Measurements from ENCODE around the gene CTXN1. TPM values are rescaled to one million over a fixed set of nuclear protein-coding genes. Genes with fewer than 3 reads are reported as not detected.
"Not testable (repeated sequence)": the region's sequence is repeated elsewhere in the genome, so short reads cannot be mapped to it uniquely, and the experiment has no call there.

The CTXN1 gene
- total and polyA plus RNA-seq, 4 experiments from 2014 or later, result not detected

DNA sequence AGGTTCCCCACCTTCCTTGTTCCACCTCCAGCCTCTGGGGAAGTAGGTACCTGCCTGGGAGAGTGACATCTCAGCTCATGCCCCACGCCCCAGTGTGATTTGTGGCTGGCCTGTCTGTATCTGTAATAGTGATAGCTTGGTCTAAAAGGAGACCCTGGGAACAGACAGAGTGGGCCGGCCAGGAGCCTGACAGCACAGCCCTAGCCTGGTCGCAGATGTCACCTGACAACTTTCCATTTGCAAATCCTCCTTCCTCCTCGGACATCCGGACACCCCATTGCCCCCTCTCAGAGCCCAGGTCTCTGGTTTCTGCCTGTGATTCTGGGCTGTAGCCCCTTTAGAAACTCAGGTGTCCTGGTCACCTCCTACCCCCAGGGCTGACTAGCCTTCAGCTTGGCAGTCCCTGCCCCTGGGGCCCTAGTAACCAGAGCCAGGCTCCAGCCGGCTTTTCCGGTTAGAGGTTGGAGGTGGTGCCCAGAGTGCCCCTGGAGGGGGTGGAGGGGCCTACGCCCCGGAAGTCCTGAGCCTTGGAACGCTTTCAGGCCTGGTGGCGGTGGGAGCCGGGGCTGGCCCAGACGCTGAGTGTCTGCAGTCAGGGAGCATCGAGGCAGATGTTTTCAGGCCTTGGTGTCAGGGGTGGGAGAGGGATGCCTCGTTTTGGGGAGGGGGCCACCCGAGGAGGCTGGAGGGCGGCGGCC is 31.2 kb downstream of the CTXN1 start:
- Mint-ChIP-seq H3K27ac (no peak overlapping the region), H3K9me3 (no peaks in the 10 kb centered on the region), H3K4me3 (no peak overlapping the region), H3K27me3 (peaks cover 10 to 11% of the 10 kb centered on the region in 2 donors), H3K36me3 (no peaks in the 10 kb centered on the region), H3K4me1 (no peaks in the 10 kb centered on the region)
- Histone ChIP-seq H3K4me1 (ENCODE audit: insufficient read depth, low read length) (no peaks in the 10 kb centered on the region), H3K9me3 (ENCODE audit: control insufficient read depth in 1 of 2, low read length in 2 of 2) (no peaks in the 10 kb centered on the region), H3K27me3 (ENCODE audit: insufficient read depth, low read length) (no peaks in the 10 kb centered on the region), H3K4me3 (ENCODE audit: low read length in 2 of 2) (no peak overlapping the region), H3K36me3 (ENCODE audit: insufficient read depth, low read length) (no peaks in the 10 kb centered on the region), H3K27ac (ENCODE audit: low read depth, low read length) (no peak overlapping the region)
- intact Hi-C loops (cut with micrococcal nuclease), result no loop called here
- no peak for DNase-seq
- ChIA-PET POLR2A (ENCODE audit: partially characterized antibody) (no interaction called here), CTCF (ENCODE audit: partially characterized antibody) (no interaction called here)

DNA sequence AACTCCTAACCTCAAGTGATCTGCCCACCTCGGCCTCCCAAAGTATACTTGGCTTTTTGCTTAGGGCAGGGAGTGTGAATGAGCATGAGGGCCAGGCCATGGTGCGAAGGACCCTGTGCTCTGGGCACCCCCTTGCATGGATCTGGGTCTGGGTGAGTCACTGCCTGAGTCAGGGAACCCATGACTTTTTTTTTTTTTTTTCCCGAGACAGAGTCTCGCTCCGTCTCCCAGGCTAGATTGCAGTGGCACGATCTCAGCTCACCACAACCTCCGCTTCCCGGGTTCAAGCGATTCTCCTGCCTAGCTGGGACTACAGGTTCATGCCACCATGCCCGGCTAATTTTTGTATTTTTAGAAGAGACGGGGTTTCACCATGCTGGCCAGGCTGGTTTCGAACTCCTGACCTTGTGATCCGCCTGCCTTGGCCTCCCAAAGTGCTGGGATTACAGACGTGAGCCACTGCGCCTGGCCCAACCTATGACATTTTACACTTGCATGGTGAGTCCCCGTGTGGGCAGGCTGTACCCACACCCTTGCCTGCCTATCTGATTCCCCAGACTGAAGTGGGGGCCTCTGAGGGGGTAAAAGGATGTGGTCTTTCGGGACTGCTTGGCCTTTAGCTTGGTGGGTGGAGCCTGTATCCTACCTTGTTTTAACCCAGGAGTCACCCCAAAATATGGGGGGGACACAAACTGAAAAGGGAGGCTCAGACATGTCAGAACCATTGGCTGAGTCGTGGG is 32.4 kb downstream of the CTXN1 start:
- H3K36me3 ChIP-seq (ENCODE audit: insufficient read depth, low read length); H3K9me3 Mint-ChIP-seq; H3K4me1 Mint-ChIP-seq; DNase-seq; H3K27me3 ChIP-seq (ENCODE audit: insufficient read depth, low read length); H3K4me3 Mint-ChIP-seq; intact Hi-C loops (cut with micrococcal nuclease); H3K9me3 ChIP-seq (ENCODE audit: control insufficient read depth in 1 of 2, low read length in 2 of 2); H3K27ac ChIP-seq (ENCODE audit: low read depth, low read length); H3K4me3 ChIP-seq (ENCODE audit: low read length in 2 of 2); POLR2A ChIA-PET (ENCODE audit: partially characterized antibody); H3K27ac Mint-ChIP-seq; H3K4me1 ChIP-seq (ENCODE audit: insufficient read depth, low read length); H3K36me3 Mint-ChIP-seq: not testable (repeated sequence)
- H3K27me3 Mint-ChIP-seq, result peaks cover 9 to 13% of the 10 kb centered on the region in 2 donors
- CTCF ChIA-PET (ENCODE audit: partially characterized antibody), result interaction anchor here (0.6 kb wide), 1 partner anchor 8 kb away, joined by 4 read pairs; no protein-coding TSS in a partner anchor

DNA sequence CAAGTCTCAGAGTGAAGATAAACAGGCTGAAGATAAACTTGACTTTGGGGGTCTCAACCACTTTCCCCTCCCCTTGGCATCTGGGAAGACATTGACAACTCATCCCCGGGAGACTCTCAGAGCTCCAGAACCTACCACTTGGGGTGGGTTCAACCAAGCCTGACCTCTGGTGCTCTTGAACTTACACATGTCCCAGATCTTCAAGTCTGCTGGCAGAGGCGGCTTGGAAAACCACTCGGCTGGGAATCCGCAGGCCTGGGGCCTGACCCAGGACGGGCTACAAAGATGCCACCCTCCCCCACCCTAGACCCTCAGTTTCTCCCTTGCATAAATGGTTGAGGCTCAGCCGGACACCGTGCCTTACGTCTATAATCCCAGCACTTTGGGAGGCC is 37.1 kb downstream of the CTXN1 start:
- Mint-ChIP-seq H3K4me1 (no peaks in the 10 kb centered on the region), H3K4me3 (no peak overlapping the region), H3K9me3 (no peaks in the 10 kb centered on the region), H3K36me3 (no peaks in the 10 kb centered on the region), H3K27ac (no peak overlapping the region), H3K27me3 (peaks cover 5 to 6% of the 10 kb centered on the region in 2 donors)
- CTCF ChIA-PET (ENCODE audit: partially characterized antibody), result interaction anchor here (0.7 kb wide), 1 partner anchor 579 kb away, joined by 3 read pairs; no protein-coding TSS in a partner anchor
- Histone ChIP-seq H3K4me1 (ENCODE audit: insufficient read depth, low read length) (no peaks in the 10 kb centered on the region), H3K4me3 (ENCODE audit: low read length in 2 of 2) (no peak overlapping the region), H3K27ac (ENCODE audit: low read depth, low read length) (no peak overlapping the region), H3K9me3 (ENCODE audit: control insufficient read depth in 1 of 2, low read length in 2 of 2) (no peaks in the 10 kb centered on the region), H3K36me3 (ENCODE audit: insufficient read depth, low read length) (no peaks in the 10 kb centered on the region), H3K27me3 (ENCODE audit: insufficient read depth, low read length) (no peaks in the 10 kb centered on the region)
- POLR2A ChIA-PET (ENCODE audit: partially characterized antibody), result interaction anchor here (0.6 kb wide), 1 partner anchor 1603 kb away, joined by 4 read pairs; no protein-coding TSS in a partner anchor
- intact Hi-C loops (cut with micrococcal nuclease), result no loop called here
- DNase-seq, result no peak

DNA sequence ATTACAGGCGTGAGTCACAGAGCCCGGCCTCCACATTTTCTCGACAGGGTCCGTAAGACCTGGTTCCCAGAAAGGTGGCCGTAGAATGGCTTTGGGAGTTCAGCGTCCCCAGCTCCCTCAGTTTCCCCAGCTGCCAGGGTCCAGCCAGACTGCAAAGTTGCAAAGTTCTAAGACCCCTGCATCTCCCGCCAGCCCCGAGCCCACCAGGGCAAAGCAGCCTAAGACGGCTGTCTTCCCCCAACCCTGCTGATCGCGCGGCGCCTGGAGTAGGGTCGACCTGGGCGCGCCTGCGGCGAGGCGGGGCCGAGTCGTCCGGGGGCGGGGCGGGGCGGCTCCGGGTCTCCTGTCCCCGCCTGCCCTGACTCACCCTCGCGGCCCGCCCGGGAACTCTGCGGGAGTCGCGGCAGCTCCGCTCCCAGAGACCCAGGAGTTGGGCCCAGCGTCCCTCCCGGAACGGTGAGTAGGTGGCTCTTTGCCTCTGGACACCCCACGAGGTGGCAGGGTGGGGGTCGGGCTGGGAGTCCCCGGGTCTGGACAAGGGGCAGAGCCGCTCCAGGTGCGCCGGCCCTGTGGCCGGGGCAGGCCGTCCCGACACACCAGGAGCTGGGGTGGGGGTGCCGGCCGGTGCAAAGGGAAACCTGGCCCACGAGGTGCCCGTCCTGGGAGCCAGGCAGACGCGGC is 37.6 kb downstream of the CTXN1 start, which contains the start of gene LRRC8E:
LRRC8E (plus strand) TSS at position 366 of the 681 bp plus-strand sequence. CDS start 7,094 bp downstream, outside the sequence.
- CTCF ChIA-PET (ENCODE audit: partially characterized antibody), result no interaction called here
- H3K27me3 Mint-ChIP-seq, result peaks cover 5 to 6% of the 10 kb centered on the region in 2 donors
- POLR2A ChIA-PET (ENCODE audit: partially characterized antibody), result interaction anchor here (0.6 kb wide), 1 partner anchor 1603 kb away, joined by 4 read pairs; no protein-coding TSS in a partner anchor
- intact Hi-C loops (cut with micrococcal nuclease), result no loop called here
- H3K36me3 Mint-ChIP-seq, result no peaks in the 10 kb centered on the region
- Histone ChIP-seq H3K4me3 (ENCODE audit: low read length in 2 of 2) (no peak within 1 kb of the TSS), H3K4me1 (ENCODE audit: insufficient read depth, low read length) (no peaks in the 10 kb centered on the region), H3K27me3 (ENCODE audit: insufficient read depth, low read length) (no peaks in the 10 kb centered on the region), H3K9me3 (ENCODE audit: control insufficient read depth in 1 of 2, low read length in 2 of 2) (no peaks in the 10 kb centered on the region), H3K36me3 (ENCODE audit: insufficient read depth, low read length) (no peaks in the 10 kb centered on the region), H3K27ac (ENCODE audit: low read depth, low read length) (no peak within 1 kb of the TSS)
- no peak within 1 kb of the TSS for H3K4me3 Mint-ChIP-seq
- DNase-seq, result no peak
- H3K27ac Mint-ChIP-seq, result no peak within 1 kb of the TSS
- no peaks in the 10 kb centered on the region for H3K4me1 Mint-ChIP-seq
- H3K9me3 Mint-ChIP-seq, result no peaks in the 10 kb centered on the region

DNA sequence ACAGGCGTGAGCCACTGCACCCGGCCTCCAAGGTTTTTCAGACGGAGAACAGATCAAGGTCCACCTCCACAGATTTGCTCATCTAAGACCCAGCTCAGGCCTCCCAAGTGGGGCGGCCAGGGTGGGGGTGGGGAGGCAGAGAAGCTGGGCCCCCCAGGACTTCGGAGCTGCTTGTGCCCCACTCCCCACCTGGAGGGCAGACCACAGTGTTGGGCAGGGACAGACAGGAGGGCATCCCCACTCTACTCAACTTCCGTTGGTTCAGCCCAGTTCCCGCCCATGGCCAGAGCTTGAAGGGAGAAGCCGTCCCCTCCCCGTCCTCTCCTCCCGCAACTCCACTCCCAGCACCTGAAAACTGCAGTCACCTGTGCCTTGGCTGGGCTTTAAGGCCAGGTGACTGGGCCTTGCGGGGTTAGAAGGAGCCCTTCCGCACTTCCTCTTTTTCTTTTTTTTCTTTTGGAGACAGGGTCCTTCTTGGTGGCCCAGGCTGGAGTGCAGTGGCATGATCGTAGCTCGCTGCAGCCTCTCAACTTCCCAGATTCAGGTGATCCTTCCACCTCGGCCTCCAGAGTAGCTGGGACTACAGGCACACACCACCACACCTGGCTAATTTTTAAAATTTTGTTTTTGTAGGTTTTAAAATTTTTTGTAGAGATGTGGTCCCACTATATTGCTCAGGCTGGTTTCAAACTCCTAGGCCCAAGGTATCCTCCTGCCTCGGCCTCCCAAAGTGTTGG is 38.4 kb downstream of the CTXN1 start:
- H3K27ac Mint-ChIP-seq, result no peak overlapping the region
- H3K9me3 Mint-ChIP-seq, result no peaks in the 10 kb centered on the region
- H3K4me1 ChIP-seq (ENCODE audit: insufficient read depth, low read length), result no peaks in the 10 kb centered on the region
- intact Hi-C loops (cut with micrococcal nuclease), result no loop called here
- H3K9me3 ChIP-seq (ENCODE audit: control insufficient read depth in 1 of 2, low read length in 2 of 2), result no peaks in the 10 kb centered on the region
- H3K36me3 Mint-ChIP-seq, result no peaks in the 10 kb centered on the region
- ChIA-PET CTCF (ENCODE audit: partially characterized antibody) (interaction anchor here (1.5 kb wide), 1 partner anchor 18 kb away, joined by 5 read pairs; no protein-coding TSS in a partner anchor), POLR2A (ENCODE audit: partially characterized antibody) (no interaction called here)
- H3K4me3 ChIP-seq (ENCODE audit: low read length in 2 of 2), result no peak overlapping the region
- H3K36me3 ChIP-seq (ENCODE audit: insufficient read depth, low read length), result no peaks in the 10 kb centered on the region
- no peaks in the 10 kb centered on the region for H3K27me3 ChIP-seq (ENCODE audit: insufficient read depth, low read length)
- DNase-seq, result no peak
- H3K4me3 Mint-ChIP-seq, result no peak overlapping the region
- no peaks in the 10 kb centered on the region for H3K4me1 Mint-ChIP-seq
- no peak overlapping the region for H3K27ac ChIP-seq (ENCODE audit: low read depth, low read length)
- peaks cover 5 to 6% of the 10 kb centered on the region in 2 donors for H3K27me3 Mint-ChIP-seq

DNA sequence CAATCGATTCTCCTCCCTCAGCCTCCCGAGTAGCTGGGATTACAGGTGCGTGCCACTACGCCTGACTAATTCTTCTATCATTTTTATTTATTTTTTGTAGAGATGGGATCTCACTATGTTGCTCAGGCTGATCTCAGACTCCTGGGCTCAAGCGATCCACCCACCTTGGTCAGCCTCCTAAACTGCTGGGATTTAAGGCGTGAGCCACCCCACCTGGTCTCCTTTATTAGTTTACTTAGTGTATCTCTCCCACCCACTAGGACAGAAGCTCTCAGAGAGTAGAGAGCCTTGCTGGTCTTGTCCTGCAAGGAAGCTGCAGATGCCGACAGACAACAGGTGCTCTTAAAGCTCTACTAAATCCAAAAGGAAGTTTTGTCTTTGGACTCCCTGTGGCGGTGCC is 40.1 kb downstream of the CTXN1 start:
- Histone ChIP-seq H3K4me3 (ENCODE audit: low read length in 2 of 2) (no peak overlapping the region), H3K4me1 (ENCODE audit: insufficient read depth, low read length) (no peaks in the 10 kb centered on the region), H3K27me3 (ENCODE audit: insufficient read depth, low read length) (no peaks in the 10 kb centered on the region), H3K9me3 (ENCODE audit: control insufficient read depth in 1 of 2, low read length in 2 of 2) (no peaks in the 10 kb centered on the region), H3K27ac (ENCODE audit: low read depth, low read length) (no peak overlapping the region), H3K36me3 (ENCODE audit: insufficient read depth, low read length) (no peaks in the 10 kb centered on the region)
- Mint-ChIP-seq H3K4me3 (no peak overlapping the region), H3K27me3 (peaks cover 3% of the 10 kb centered on the region in 2 donors), H3K4me1 (no peaks in the 10 kb centered on the region), H3K36me3 (no peaks in the 10 kb centered on the region), H3K9me3 (no peaks in the 10 kb centered on the region), H3K27ac (no peak overlapping the region)
- intact Hi-C loops (cut with micrococcal nuclease), result no loop called here
- no peak for DNase-seq
- ChIA-PET CTCF (ENCODE audit: partially characterized antibody) (interaction anchor here (1.5 kb wide), 1 partner anchor 16 kb away, joined by 5 read pairs; no protein-coding TSS in a partner anchor), POLR2A (ENCODE audit: partially characterized antibody) (interaction anchor here (1.0 kb wide), 1 partner anchor 9 kb away, joined by 3 read pairs; no protein-coding TSS in a partner anchor)
